HCT116 (cell line): ENCODE results near the gene MEIOSIN. TPM values are rescaled to one million over a fixed set of nuclear protein-coding genes. Genes with fewer than 3 reads are reported as not detected.
A peak's percentile ranks its signal among the peaks of the same experiment; 100 is the strongest.
"Not testable (repeated sequence)": the region's sequence is repeated elsewhere in the genome, so short reads cannot be mapped to it uniquely, and the experiment has no call there.

Source experiments
- ATAC-seq: fragments of 200-7000 bp; cut with Tn5 transposase; 2 replicates; pipeline ENCODE4 v1.9.1; 2020; ENCODE audit warnings: mild to moderate bottlenecking, moderate library complexity
- Bru-seq: library from RNA; stranded (reverse); fragments of 400-500 nt; gene quantifications from one replicate; lab custom pipeline; 2021; lab: Mats Ljungman, UMichigan
- BruChase-seq, 2 experiments: library from RNA; stranded (reverse); fragments of 400-500 nt; gene quantifications; one replicate each; lab custom pipeline; 2021; lab: Mats Ljungman, UMichigan
- BruUV-seq: library from RNA; stranded (reverse); fragments of 400-500 nt; replicated peaks from 2 replicates; lab custom pipeline; 2021; lab: Mats Ljungman, UMichigan
- CTCF ChIA-PET: fragments of 300-600 bp; sonication (Branson Sonifier 250); formaldehyde crosslinking; loops from one replicate; lab custom pipeline; 2021; ENCODE audit warnings: antibody characterized with exemption; lab: Charles Lee
- POLR2A ChIA-PET: fragments of 300-600, 350-600 bp; sonication (Branson Sonifier 250); formaldehyde crosslinking; loops from one replicate; lab custom pipeline; 2021; ENCODE audit warnings: antibody characterized with exemption; lab: Charles Lee
- RAD21 ChIA-PET, 2 experiments: fragments of 300-600 bp; sonication (Branson Sonifier 250); formaldehyde crosslinking; loops; one replicate each; lab custom pipeline; 2023; ENCODE audit warnings: low total read pairs in 2 of 2; ENCODE audit not compliant: uncharacterized antibody in 2 of 2, unreplicated experiment in 2 of 2, low non-redundant PET in 1 of 2; lab: Charles Lee
- DNase-seq: peaks from one replicate; pipeline ENCODE4 v3.0.0-alpha.2; 2010; ENCODE audit warnings: low read depth, low spot score
- H2AFZ ChIP-seq: fragments of 200-600 bp; shearing (Covaris generic), sonication (generic); 2 replicates; pipeline ENCODE4 v1.6.1; 2017; ENCODE audit warnings: low read depth, mixed run types, mixed read lengths, antibody characterized with exemption, low read length; ENCODE audit not compliant: poor library complexity, severe bottlenecking
- H3K27ac ChIP-seq: 2 replicates; pipeline ENCODE4 v1.5.1; 2012; ENCODE audit warnings: low read depth, low read length
- H3K27me3 ChIP-seq: fragments of 200-600 bp; sonication (generic); 2 replicates; pipeline ENCODE4 v1.6.1; 2016; ENCODE audit warnings: mixed run types, low read length, mixed read lengths; ENCODE audit not compliant: insufficient read depth
- H3K36me3 ChIP-seq, 2 experiments: fragments of 200-500 bp in 1 of 2; fragments of 200-600 bp in 1 of 2; sonication (Bioruptor generic) in 1 of 2; sonication (generic) in 1 of 2; 2 replicates each; pipeline versions ENCODE4 v1.5.1 to v1.6.1; 2014 to 2016; ENCODE audit warnings: low read length in 2 of 2, inconsistent platforms in 1 of 2, mixed read lengths in 1 of 2, mixed run types in 1 of 2; ENCODE audit not compliant: insufficient read depth in 2 of 2, control insufficient read depth in 1 of 2
- H3K4me1 ChIP-seq, 2 experiments: fragments of 200-600 bp in 1 of 2; sonication (generic) in 1 of 2; 2 replicates each; pipeline versions ENCODE4 v1.5.1 to v1.6.1; 2012 to 2017; ENCODE audit warnings: low read length in 2 of 2, inconsistent platforms in 1 of 2, mild to moderate bottlenecking in 1 of 2, mixed read lengths in 1 of 2, mixed run types in 1 of 2, moderate library complexity in 1 of 2; ENCODE audit not compliant: insufficient read depth in 2 of 2, control insufficient read depth in 1 of 2
- H3K4me2 ChIP-seq: fragments of 200-600 bp; sonication (generic); 2 replicates; pipeline ENCODE4 v1.6.1; 2017; ENCODE audit warnings: mixed run types, low read length, mixed read lengths
- H3K4me3 ChIP-seq, 2 experiments: fragments of 200-600 bp in 1 of 2; sonication (generic) in 1 of 2; replicated peaks in 1 of 2; 2 replicates each; pipeline ENCODE4 v1.5.1; 2011 to 2016; ENCODE audit warnings: low read length in 2 of 2, control low read depth in 1 of 2, low read depth in 1 of 2, mild to moderate bottlenecking in 1 of 2, mixed read lengths in 1 of 2, mixed run types in 1 of 2
- H3K79me2 ChIP-seq: fragments of 200-600 bp; sonication (generic); 2 replicates; pipeline ENCODE4 v1.6.1; 2017; ENCODE audit warnings: mild to moderate bottlenecking, mixed run types, low read length, moderate library complexity, mixed read lengths; ENCODE audit not compliant: insufficient read depth
- H3K9ac ChIP-seq: fragments of 200-600 bp; sonication (generic); 2 replicates; pipeline ENCODE4 v1.6.1; 2016; ENCODE audit warnings: low read length, mixed read lengths
- H3K9me2 ChIP-seq: fragments of 200-600 bp; sonication (generic), shearing (Covaris generic); 2 replicates; pipeline ENCODE4 v1.6.1; 2017; ENCODE audit warnings: mixed run types, mild to moderate bottlenecking, moderate library complexity; ENCODE audit not compliant: insufficient read depth
- H3K9me3 ChIP-seq, 2 experiments: fragments of 200-500 bp in 1 of 2; fragments of 200-600 bp in 1 of 2; sonication (Bioruptor generic) in 1 of 2; sonication (generic) in 1 of 2; 2 replicates each; pipeline ENCODE4 v1.6.1; 2014 to 2017; ENCODE audit warnings: low read length in 2 of 2, mixed read lengths in 2 of 2, inconsistent platforms in 1 of 2, low read depth in 1 of 2, mild to moderate bottlenecking in 1 of 2, mixed run types in 1 of 2, moderate library complexity in 1 of 2; ENCODE audit not compliant: control insufficient read depth in 1 of 2, insufficient read depth in 1 of 2
- H4K20me1 ChIP-seq: fragments of 200-600 bp; sonication (generic), shearing (Covaris generic); 2 replicates; pipeline ENCODE4 v1.6.1; 2017; ENCODE audit warnings: mixed run types, mild to moderate bottlenecking, moderate library complexity; ENCODE audit not compliant: insufficient read depth
- CEBPB ChIP-seq: IDR thresholded peaks from 2 replicates; pipeline ENCODE4 v1.6.1; 2012; ENCODE audit warnings: low read depth
- EGR1 ChIP-seq: IDR thresholded peaks from 2 replicates; pipeline ENCODE4 v1.6.1; 2012; ENCODE audit warnings: low read depth
- EZH2 ChIP-seq: fragments of 200-600 bp; sonication (generic); IDR thresholded peaks from 2 replicates; pipeline ENCODE4 v1.6.1; 2017; ENCODE audit warnings: antibody characterized with exemption, mixed run types
- EZH2phosphoT487 ChIP-seq: fragments of 200-600 bp; IDR thresholded peaks from 2 replicates; pipeline ENCODE4 v1.6.1; 2018; ENCODE audit warnings: antibody characterized with exemption, borderline replicate concordance
- JUND ChIP-seq: IDR thresholded peaks from 2 replicates; pipeline ENCODE4 v1.6.1; 2012
- POLR2A ChIP-seq: IDR thresholded peaks from 2 replicates; pipeline ENCODE4 v1.7.0; 2011; ENCODE audit warnings: borderline replicate concordance; ENCODE audit not compliant: insufficient read depth, insufficient read length; ENCODE audit errors: extremely low read depth
- REST ChIP-seq: IDR thresholded peaks from 2 replicates; pipeline ENCODE4 v1.6.1; 2012; ENCODE audit warnings: low read depth
- SP1 ChIP-seq: IDR thresholded peaks from 2 replicates; pipeline ENCODE4 v1.6.1; 2012; ENCODE audit warnings: low read depth
- TCF7L2 ChIP-seq: IDR thresholded peaks from 2 replicates; pipeline ENCODE4 v1.7.0; 2011; ENCODE audit warnings: borderline replicate concordance, inconsistent platforms; ENCODE audit not compliant: insufficient read depth, insufficient read length; ENCODE audit errors: extremely low read depth
- YY1 ChIP-seq: IDR thresholded peaks from 2 replicates; pipeline ENCODE4 v1.6.1; 2011; ENCODE audit warnings: low read length, low read depth, moderate library complexity, mild to moderate bottlenecking; ENCODE audit not compliant: insufficient replicate concordance; ENCODE audit errors: extremely low read depth
- ZNF274 ChIP-seq: fragments of 200-500 bp; sonication (Bioruptor generic); IDR thresholded peaks from 2 replicates; pipeline ENCODE4 v1.6.1; 2014; ENCODE audit warnings: mild to moderate bottlenecking, low read depth, low read length, inconsistent platforms
- intact Hi-C: fragments of 100-400 bp; cut with micrococcal nuclease; formaldehyde crosslinking; loops from 2 replicates; pipeline ENCODE4 v1.10.0; 2022
- long read RNA-seq: library from polyadenylated mRNA; unstranded; transcript quantifications from one replicate; pipeline ENCODE4 v2.0.0, GENCODE V29; 2021; ENCODE audit not compliant: unreplicated experiment
- polyA plus RNA-seq: library from polyadenylated mRNA; unstranded; fragments of >200 nt; gene quantifications from 2 replicates; pipeline ENCODE4 v1.2.1, GENCODE V29; 2012; ENCODE audit warnings: missing spikeins
- total RNA-seq: library from RNA; stranded (reverse); gene quantifications from one replicate; pipeline ENCODE4 v1.2.1, GENCODE V29; 2021; ENCODE audit not compliant: unreplicated experiment

MEIOSIN gene
- 2.1 TPM for total RNA-seq
- polyA plus RNA-seq: 0.86 and 1.2 TPM in 2 replicates
- percentile 30 among the genes with signal in this experiment for Bru-seq, nascent RNA
- BruChase-seq, experiment 1, labeled RNA remaining after a 6-hour chase: percentile 29 among the genes with signal in this experiment
- percentile 21 among the genes with signal in this experiment for BruChase-seq, experiment 2, labeled RNA remaining after a 2-hour chase
- long read RNA-seq, partial matches to known transcripts: 2 of 3 reads
- long read RNA-seq, other reads (novel, unspliced or antisense): 1 of 3 reads

GRCh38 chr19:45733160-45733810, at the start of gene MEIOSIN:
Gene MEIOSIN (plus strand): TSS chr19:45733439. CDS start chr19:45735377, 1,938 bp downstream.
- Histone ChIP-seq H3K79me2 (peaks cover 25% of the 10 kb centered on the region), H3K4me2 (no peak within 1 kb of the TSS), H3K4me3 (no peak within 1 kb of the TSS), H4K20me1 (no peaks in the 10 kb centered on the region)
- ChIA-PET CTCF (interaction anchor here (0.7 kb wide), 1 partner anchor 36 kb away, joined by 3 read pairs; the partner anchor contains the start of gene SIX5), POLR2A (no interaction called here)
- TF ChIP-seq TCF7L2: no peak
- TF ChIP-seq EZH2phosphoT487: no peak
- no peak for TF ChIP-seq ZNF274
- no peak for TF ChIP-seq CEBPB
- TF ChIP-seq JUND: no peak
- TF ChIP-seq EZH2: no peak
- TF ChIP-seq SP1: no peak
- no peak for TF ChIP-seq REST
- no peak for TF ChIP-seq POLR2A
- TF ChIP-seq YY1: no peak
- no peak for TF ChIP-seq EGR1
- TF ChIP-seq, all 23 proteins: peak for 0
- RAD21 ChIA-PET: no interaction called here
- Histone ChIP-seq H3K4me1 (peaks cover 10 to 43% of the 10 kb centered on the region in 2 experiments), H3K9me3 (no peaks in the 10 kb centered on the region), H3K36me3 (no peaks in the 10 kb centered on the region), H3K9me2 (no peaks in the 10 kb centered on the region), H2AFZ (no peak within 1 kb of the TSS), H3K27me3 (no peaks in the 10 kb centered on the region), H3K27ac (no peak within 1 kb of the TSS), H3K9ac (no peak within 1 kb of the TSS)
- BruUV-seq: no TSS peak
- intact Hi-C loops: no loop called here
- DNase-seq (no peak), ATAC-seq (no peak)

GRCh38 chr19:45685045-45685444, 48.2 kb upstream of the MEIOSIN start:
- ChIA-PET CTCF (interaction anchor here (0.9 kb wide), 1 partner anchor 8 kb away, joined by 3 read pairs; no protein-coding TSS in a partner anchor), POLR2A (interaction anchor here (0.6 to 1.1 kb wide), 4 partner anchors 8 to 341 kb away, joined by 3 to 5 read pairs (median 4); no protein-coding TSS in a partner anchor), RAD21 (interaction anchor here in 1 of 2 experiments (0.6 kb wide), 1 partner anchor 16 kb away, joined by 3 read pairs; no protein-coding TSS in a partner anchor)
- H3K79me2 ChIP-seq: peaks cover 26% of the 10 kb centered on the region
- H3K9ac ChIP-seq, H3K9me3 ChIP-seq, intact Hi-C loops, H3K27me3 ChIP-seq, H3K27ac ChIP-seq, DNase-seq, H3K4me2 ChIP-seq, H3K4me3 ChIP-seq, ATAC-seq, H2AFZ ChIP-seq, H3K9me2 ChIP-seq, H4K20me1 ChIP-seq, BruUV-seq: not testable (repeated sequence)
- H3K4me1 ChIP-seq: peaks cover 9 to 20% of the 10 kb centered on the region in 2 experiments
- peaks cover 23 to 44% of the 10 kb centered on the region in 2 experiments for H3K36me3 ChIP-seq
